Vagina (tissue), 2 donors: Measurements from ENCODE around the gene TUBGCP5.

Source experiments
- CTCF ChIP-seq, 3 experiments: fragments of 450-650 bp in 2 of 3; fragments of 200-600 bp in 1 of 3; sonication (generic) in 1 of 3; IDR thresholded peaks; one replicate each; pipeline ENCODE4 v1.5.1; 2017 to 2019; ENCODE audit warnings: antibody characterized with exemption in 3 of 3, mild to moderate bottlenecking in 2 of 3, moderate library complexity in 2 of 3
- POLR2A ChIP-seq, 2 donors: fragments of 450-650 bp; IDR thresholded peaks; one replicate each; pipeline ENCODE4 v1.6.1; 2017; ENCODE audit warnings: antibody characterized with exemption in 2 of 2, mild to moderate bottlenecking in 2 of 2, moderate library complexity in 2 of 2
- POLR2AphosphoS5 ChIP-seq, 2 donors: sonication (generic); formaldehyde crosslinking; IDR thresholded peaks; one replicate each; pipeline ENCODE4 v1.9.0; 2017; ENCODE audit warnings: antibody characterized with exemption in 2 of 2, mild to moderate bottlenecking in 2 of 2, low read depth in 1 of 2; ENCODE audit not compliant: insufficient read depth in 1 of 2

- TF ChIP-seq CTCF (IDR thresholded peaks at IDR 0.05) = no peak
- TF ChIP-seq POLR2AphosphoS5 (IDR thresholded peaks at IDR 0.05; ENCODE audit: insufficient read depth in 1 of 2, low read depth in 1 of 2) = no peak
- no peak for TF ChIP-seq POLR2A (IDR thresholded peaks at IDR 0.05)
Measured at GRCh38 chr15:23002920-23003319, 36.4 kb downstream of the TUBGCP5 start.
